Forelimb muscle (tissue), 1 donor: ENCODE measurements around the gene SORCS2. TPM values are rescaled to one million over a fixed set of nuclear protein-coding genes. Genes with fewer than 3 reads are reported as not detected.

Experiments used
- DNase-seq: peaks from one replicate; pipeline ENCODE4 v3.0.0-alpha.2; 2013; ENCODE audit warnings: low read depth
- polyA plus RNA-seq: library from polyadenylated mRNA; unstranded; fragments of 120-200 nt; gene quantifications from one replicate; pipeline ENCODE4 v1.2.1, GENCODE V29; 2013; ENCODE audit not compliant: insufficient read length

SORCS2 gene
- polyA plus RNA-seq, 1 donor: 8.8 TPM

DNA sequence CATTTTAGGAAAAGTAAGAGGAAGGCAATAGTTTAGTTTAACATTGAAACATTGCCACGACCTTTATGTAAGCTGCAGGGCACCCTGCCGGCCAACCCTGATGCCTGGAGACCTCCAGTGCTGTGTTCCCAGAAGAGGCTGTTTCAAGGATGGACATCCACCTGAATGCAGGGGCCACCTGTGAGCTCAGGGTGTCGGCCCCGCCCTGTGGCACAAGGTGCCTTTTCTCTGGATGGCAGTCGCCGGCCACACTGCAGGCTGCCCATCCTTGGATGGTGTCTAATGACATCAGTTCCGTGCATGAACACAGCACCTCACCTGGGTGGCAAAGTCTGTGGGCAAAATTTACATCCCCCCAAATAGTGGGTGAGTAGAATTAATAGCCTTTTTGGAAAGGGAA lies 567.3 kb downstream of the SORCS2 start:
- no peak for DNase-seq

DNA sequence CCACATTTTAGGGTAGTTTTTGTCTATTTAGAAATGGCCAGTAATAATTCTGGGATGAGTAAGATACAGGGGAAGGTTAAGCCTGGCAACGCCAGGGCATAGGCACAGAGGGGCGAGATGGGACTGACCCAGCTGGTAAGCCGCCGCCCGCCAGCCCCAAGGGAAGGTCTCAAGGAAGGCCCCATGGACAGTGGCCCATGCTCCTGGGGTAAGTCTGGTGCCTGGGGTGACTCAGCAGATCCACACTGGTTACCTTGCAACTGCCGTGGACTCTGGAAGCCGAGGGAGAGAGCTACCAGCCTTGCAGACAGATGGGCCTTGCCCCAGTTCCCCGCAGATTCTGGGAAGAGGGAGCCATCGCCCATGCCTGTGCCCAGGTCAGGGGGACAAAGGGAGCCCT lies 567.9 kb downstream of the SORCS2 start:
- DNase-seq: no peak

DNA sequence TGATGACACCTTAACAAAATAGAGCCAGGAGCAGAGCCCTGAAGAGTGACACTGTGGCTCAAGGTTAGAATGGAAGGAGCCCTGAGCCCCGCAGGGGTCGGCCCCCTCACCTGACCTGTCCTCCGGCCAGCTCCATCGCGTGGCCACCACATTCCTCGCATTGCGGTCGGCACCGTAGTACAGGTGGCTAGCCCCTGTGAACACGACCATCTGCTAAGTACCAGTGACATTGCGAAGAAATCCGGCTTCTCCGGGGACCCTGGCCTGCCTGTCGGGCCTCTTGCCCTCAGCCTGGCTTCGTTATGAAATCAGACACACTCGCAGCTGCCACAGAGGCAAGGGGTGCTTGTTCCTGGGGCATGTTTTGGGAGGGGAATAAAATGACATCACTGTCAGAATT lies 568.4 kb downstream of the SORCS2 start:
- no peak for DNase-seq

DNA sequence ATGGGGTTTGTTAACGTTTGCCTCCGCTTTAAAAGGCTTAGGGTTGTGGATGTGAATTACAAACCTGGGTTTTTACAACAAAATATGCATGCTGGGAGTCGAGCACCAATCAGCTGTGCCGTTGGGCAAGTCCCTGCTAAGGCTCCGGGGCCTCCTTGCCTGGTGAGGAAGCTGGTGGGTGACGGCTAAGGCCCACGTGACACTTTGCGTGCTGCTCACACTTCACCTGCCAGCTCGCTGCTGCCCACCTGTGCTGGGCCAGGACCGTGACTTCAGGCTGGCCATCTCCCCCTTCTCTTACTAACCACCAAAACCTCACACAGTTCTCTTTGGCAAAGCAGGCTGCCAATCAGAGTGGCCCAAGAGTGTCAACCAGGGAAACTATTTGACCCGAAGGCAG lies 569.0 kb downstream of the SORCS2 start:
- no peak for DNase-seq

DNA sequence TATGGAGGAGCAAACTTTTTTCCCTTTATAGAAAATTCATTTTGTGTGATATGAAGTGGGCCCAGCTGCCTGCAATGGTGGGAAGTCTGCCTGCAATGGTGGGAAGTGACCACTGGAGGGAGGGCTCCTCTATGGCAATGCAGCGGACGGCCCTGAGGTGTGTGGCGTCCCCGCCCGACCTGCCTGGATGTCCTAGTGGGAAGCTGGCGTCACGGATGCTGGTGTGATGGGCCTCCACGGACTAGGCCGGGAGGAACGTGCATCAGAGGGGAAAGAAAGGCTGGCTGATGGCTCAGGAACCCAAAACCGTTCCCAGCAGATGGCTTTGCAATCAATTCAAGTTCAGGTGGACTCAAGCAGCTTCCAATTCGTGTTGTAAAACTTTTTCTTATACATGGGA lies 569.4 kb downstream of the SORCS2 start:
- DNase-seq: no peak

DNA sequence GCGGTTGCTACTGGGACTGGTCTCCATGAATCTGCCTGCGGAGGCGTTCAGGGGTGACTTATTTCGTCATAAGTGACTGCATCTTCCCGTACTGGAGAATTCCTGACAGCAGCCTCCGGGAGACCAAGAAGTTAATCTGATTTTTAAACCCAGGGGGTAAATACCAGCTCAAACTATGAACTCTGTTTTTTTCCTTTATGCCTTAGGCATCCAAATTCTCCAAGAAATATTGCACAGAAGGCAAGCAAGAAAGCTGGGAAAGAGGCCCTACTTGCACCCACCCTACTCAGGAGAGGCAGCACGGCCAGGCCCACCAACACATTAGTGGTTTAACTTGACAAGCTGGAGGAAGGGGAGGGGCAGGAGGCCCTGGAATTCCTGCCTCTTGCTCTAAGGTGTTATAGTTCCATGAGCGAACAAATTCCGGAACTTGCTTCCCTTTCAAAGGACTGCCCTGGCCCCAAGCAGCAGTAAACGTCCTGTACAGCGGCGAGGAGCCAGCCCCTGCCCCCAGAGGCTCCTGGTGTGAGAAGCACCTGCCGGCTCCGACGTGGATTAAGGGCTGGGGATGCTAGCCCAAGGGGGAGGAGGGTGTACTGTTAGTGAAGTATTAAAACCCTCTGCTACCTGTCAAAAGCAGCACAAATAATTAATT lies 570.2 kb downstream of the SORCS2 start:
- DNase-seq: no peak

DNA sequence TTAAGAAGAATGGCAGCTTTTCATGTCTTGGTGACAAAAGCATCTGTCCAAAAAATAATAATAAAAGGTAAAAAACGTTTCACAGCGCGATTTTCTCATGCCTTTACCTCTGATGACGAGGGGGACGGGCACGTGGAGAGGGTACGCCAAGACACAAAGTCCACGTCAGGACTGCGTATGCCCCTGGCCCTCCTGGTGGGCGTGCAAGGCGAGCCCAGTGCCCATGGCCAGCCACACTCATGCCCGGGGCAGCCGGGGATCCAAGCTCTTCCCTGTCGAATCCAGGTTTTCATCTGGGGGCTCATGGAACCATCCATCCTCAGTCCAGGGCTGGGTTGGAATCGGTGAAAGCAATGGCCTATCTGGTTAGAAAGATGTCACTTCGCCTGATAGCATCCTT lies 570.8 kb downstream of the SORCS2 start:
- DNase-seq: no peak

DNA sequence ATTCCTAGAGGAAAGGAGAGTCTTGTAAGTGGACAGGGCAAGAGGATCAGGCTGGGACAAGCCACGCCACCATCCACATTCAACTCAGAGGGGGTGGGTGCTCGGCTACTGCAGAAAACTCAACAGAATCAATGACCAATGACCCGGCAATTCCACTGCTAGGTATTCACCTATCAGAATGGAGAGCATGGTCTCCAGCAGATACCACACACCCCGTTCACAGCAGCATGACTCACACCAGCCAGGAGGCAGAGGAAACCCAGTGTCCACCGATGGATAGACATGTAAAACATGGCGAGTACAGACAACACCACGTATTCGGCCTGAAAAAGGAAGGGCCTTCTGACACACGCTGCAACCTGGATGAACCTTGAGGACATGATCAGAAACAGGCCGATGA lies 571.5 kb downstream of the SORCS2 start:
- DNase-seq: no peak

DNA sequence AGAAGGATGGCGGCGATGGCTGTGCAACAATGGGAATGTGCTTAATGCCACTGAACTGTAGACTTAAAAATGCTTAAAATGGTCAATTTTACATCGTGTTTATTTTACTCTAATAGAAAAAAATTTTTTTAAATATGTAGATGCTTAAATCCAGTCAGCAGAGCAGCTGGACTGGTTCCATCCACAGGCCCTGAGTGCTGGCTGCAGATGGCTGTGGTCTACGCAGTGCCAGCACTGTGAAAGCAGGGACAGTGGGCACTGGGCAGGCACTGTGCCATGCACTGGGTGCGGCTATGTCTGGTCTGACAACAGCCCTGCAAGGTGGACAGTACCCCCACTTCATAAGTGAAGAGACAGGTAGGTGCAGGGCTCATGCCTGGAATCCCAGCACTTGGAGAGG lies 572.1 kb downstream of the SORCS2 start:
- DNase-seq: no peak

DNA sequence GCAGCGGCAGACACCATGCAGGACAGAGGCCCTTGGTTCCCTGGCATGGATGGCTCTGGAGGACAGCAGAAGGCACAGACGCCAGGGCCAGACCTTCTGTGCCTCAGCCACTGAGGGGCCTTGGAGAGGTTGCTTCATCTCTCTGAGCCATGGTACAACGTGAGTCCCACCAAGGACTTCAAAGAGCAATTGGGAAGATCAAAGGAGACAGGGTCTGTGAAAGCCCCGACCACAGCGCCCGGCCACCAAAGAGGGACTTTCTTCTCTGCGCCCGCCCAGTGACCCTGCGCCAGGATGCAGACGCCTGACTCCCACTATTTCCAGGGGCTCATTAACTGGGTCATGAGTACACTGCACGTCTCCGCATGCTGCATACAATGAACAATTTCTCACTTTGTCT lies 573.3 kb downstream of the SORCS2 start:
- DNase-seq: no peak

DNA sequence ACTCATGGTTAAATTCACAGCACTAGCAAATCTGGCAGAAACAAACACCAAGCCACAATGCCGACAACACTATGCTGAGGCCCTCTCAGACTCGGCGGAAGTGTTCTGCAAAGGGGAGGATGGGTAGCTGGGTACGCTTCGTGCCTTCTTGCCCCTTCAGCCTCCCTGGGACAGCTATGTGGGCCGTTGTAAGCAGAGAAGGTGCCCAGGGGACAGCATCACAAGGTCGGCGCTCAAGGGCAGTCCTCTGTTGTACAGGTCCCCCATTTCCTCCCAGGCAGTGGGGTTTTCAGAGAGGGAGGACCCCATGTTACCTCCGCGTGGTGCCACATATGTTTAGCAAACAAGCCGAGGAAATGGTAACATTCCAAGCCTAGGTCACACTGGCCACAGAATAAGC lies 573.7 kb downstream of the SORCS2 start:
- no peak for DNase-seq

DNA sequence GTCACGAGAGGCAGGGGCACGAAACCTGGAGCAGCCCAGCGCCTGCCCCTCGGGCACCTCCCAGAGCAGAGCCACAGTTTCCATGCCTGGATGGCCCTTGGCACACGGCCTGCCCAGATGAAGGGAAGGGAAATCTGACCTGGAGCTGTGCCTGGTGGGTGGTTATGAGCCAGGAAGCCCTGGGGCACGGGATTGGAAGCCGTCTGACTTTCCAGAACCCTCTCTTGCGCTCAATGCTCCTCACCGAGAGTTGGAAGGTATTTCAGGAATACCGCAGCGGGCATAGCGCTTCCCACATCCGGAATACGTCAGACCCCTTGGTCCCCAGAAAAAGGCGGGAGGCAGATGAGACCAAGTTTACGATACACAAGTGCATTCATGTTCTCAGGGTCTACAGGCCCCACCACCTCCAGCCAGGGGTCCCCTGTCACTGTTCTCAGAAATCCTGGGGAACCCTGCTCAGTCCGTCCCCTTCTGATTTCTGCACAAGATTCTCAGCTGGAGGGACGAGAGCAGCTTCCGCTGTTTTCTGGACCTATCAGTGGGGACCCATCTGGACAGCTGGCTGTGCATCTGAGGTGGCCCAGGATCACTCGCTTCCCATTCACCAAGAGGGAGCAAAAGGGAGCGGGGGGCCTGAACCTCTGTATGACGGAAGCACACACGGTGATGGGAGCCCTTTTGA lies 574.5 kb downstream of the SORCS2 start:
- DNase-seq: no peak

DNA sequence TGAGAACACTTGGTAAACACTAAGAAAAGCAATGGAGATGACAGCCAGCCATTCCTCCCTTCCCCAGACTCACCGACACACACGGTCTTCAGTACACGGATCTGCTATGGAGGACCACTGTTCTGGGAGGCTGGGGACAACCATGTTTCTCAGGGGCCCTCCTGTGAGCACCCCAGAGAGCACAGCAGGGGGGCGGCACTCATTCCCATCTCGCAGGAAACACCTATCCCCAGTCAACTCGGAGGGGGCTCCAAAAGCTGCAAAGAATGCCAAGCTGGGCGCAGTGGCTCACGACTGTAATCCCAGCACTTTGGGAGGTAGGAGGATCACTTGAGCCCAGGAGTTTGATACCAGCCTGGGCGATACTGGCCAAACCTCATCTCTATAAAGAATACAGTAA lies 575.2 kb downstream of the SORCS2 start:
- DNase-seq: no peak

DNA sequence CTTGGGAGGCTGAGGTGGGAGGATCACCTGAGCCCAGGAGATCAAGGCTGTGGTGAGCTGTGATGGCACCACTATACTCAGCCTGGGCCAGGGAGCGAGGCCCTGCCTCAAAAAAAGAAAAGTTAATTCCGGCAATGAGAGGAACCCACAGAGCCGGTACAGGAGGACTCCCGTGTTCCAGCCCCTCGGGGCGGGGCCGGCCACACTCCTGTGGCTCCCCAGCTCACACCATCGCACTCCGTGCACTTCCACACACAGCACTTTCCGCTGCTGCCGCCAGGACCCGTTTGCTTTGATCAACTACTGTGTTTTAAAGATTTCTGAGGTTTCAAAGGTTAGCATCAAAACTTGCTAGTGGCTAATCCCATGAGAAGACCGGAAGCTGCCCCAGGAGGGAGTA lies 575.6 kb downstream of the SORCS2 start:
- DNase-seq: no peak

DNA sequence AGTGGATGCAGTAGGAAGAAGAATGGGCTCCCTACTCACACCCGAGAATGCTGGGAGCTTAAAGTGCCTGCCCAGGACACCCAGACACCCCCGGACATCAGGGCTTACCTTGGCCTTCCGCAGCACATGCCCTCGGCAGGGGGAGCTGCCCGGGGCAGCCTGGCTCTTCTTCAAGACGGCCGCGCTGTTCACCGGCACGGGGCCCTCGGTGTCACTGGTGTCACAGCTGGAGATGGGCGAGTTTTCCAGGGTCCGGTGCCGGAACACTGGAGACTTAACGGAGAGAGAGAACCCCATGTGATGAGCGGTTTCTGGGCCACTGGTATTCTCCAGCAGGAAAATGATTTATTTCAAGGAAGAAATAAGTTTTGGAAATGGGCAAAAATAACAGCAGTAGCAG lies 576.4 kb downstream of the SORCS2 start:
- DNase-seq: no peak

DNA sequence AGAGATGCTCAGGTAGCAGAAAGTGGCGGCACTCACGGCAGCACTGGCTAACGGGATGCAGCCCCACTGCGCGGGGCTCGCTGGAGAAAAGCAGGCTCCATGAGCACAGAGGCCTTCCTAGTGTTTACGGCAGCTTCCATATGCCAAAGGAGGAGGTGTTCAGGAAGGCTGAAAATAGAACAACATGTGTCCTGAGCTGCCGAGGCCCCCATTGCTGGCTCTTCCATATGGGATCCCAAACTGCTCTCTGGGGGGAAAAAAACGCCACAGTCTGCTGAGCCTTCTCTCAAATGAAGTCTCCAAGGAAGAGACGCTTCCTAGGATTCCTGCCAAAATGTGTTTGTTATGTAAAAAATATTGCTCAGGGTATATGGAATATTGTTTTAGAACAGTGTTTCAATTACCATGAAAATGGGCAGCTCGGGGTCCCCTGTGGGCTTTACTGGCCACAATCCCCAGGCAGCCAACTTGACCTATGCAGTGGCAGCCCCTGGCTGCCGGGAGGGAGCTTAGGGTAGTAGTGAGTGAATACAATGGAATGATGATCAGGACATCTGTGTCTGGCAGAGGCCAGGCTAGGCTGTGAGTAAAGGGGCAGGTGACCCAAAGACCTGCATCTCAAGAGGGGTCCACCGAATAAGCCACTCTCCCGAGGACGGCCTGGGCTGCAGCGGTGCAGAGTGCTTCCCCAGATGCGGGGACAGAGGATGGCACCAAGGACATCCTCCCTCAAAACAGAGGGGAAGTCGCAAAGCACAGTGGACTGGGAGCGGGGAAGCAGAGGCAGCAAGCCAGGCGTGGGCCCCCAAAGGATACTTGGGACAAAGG lies 577.3 kb downstream of the SORCS2 start:
- no peak for DNase-seq

DNA sequence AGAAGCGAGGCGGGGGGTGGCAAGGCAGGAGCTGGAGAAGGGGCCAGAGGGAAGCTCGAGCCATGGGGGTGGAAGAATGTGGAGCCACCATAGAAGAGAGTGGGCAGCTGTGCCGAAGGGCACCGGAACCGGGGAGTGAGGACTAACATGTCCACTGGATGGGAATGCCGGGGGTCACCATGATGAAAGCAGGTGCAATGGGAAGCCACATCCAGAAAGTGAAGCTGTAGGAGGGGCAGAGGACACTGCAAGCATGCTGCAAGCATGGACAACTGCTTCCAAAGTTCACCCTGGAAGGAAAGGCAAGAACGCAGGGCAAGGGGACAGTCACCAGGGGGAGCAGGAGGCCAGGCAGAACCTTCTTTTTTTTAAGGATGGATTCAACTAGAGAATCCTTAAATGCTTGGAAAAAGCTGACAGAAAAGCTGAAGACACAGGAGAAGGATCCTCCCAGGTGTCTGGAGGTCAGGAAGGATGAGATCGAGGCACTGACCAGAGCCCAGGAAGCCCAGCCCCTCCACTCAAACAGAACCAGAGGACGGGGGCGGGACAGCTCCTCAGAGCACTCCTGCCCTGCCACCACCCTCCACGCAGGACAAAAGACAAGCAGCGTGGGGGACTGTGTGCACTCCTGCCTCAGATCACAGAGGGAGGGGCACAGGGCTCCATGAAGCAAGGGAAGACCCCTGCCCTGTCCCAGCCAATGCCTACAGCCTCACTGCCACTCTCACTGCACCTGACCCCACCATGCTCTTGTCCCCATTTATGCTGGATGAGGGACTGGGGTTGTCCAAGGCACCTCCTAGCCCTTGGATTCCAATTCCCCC lies 578.1 kb downstream of the SORCS2 start:
- DNase-seq: no peak

DNA sequence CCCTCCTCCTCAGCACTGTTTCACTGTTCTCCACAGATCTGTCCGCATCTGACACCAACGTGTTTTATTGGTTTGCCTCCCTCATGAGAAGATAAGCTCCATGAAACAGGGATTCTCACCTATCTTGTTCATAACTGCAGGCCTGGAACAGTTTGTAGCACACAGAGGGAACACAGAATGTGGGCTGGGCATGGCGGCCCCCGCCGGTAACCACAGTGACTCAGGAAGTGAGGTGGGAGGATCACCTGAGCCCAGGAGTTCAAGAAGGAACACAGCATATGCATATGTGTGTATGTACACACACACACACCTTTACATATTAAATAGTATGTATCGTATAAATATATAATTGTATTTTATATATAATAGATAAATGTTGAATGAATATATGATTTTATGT lies 578.7 kb downstream of the SORCS2 start:
- DNase-seq: no peak

DNA sequence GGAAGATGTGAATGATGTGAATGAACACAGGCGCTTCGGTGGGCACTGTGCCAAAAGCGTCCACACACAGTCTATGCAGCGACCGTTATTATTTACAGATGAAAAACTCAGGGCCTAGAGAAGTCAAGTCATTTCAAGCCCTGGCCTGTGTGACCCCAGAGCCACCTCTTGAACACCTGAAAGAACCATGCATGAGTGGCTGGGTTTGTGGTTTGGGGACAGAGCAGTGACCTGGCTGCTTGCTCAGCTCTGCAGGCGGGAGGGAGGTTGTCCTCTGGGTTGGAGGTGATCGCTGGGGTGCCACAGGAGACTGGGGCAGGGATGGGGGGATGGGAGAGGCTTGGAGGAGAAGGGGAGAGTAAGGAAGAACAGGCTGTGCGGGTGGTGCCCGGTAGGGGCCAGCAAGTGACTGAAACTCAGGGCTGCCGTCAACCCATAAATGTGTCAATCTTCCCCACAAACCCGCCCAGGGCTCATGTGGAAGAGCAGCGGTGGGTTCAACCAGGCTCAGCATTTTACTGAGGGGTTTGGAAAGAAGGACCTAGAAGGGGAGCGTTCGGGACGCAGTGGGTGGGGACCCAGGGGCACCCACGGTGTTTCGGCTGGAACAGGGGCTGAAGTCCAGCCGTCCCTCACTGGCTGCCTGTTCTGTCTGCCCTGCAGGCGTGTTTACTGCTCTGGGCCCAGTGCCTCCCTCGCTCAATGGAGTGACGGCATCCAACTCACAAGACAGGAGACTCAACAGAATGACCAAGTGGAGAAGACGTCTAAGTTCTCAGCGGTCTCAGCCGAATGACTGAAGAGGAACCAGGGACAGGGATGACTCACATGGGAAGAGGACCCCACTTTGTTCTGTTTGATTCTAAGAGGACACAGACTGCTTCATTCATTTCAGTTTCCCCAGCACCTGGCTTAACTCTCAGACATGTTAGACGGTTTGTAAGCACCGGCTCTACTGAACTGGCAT lies 579.5 kb downstream of the SORCS2 start:
- no peak for DNase-seq

DNA sequence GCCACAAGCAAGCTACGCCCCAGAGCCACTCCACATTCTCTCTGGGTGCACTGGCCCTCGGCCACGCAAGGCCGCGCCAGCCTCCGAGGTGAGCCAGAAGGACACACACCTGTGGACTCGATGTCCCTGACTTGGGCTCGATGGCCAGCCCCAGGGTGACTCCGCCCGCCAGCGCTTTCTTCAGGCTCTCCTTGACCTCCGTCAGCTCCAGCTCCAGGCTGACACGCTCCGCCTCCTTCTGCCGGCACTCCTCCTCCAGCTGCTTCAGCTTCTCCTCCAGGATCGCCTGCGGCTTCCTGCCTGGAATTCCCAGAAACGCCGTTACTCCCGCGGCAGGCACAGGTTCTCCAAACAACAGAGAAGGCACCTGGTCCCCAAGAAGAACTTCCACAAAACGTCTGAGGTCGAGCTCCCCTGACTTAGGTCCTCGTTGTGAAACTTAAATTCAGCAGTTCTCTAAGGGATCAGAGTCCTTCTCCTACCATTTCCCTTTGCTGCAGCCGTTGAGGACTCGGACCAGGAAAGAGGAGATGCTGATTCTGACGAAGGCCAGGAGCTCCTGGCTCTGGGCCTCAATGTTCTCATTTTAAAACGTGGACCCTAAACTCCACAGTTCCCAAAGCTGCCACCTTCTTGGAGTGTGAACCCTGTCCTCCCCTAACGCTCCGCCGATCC lies 580.5 kb downstream of the SORCS2 start:
- no peak for DNase-seq
